ENCODE results near the gene PIEZO2.
A peak's percentile ranks its signal among the peaks of the same experiment; 100 is the strongest.

The PIEZO2 gene

GRCh38 chr18:10893196-10893595, 256.2 kb downstream of the PIEZO2 start:
- no peak overlapping the region for H3K4me3 ChIP-seq (ENCODE audit: low read length)
- DNase-seq (ENCODE audit: low read depth, low spot score): no peak

- DNase-seq (ENCODE audit: low read depth, low spot score): no peak
- H3K4me3 ChIP-seq (ENCODE audit: low read length): no peak overlapping the region
Observed at GRCh38 chr18:10892786-10893185, 256.6 kb downstream of the PIEZO2 start.

GRCh38 chr18:10890022-10890421, 259.3 kb downstream of the PIEZO2 start:
- DNase-seq (ENCODE audit: low read depth, low spot score): no peak
- H3K4me3 ChIP-seq (ENCODE audit: low read length): no peak overlapping the region

GRCh38 chr18:10878703-10879102, 270.7 kb downstream of the PIEZO2 start:
- no peak overlapping the region for H3K4me3 ChIP-seq (ENCODE audit: low read length)
- no peak for DNase-seq (ENCODE audit: low read depth, low spot score)

GRCh38 chr18:10877987-10878386, 271.4 kb downstream of the PIEZO2 start:
- DNase-seq (ENCODE audit: low read depth, low spot score): no peak
- no peak overlapping the region for H3K4me3 ChIP-seq (ENCODE audit: low read length)

- DNase-seq (ENCODE audit: low read depth, low spot score): no peak
- H3K4me3 ChIP-seq (ENCODE audit: low read length): no peak overlapping the region
Observed at GRCh38 chr18:10875811-10876210, 273.6 kb downstream of the PIEZO2 start.

- H3K4me3 ChIP-seq (ENCODE audit: low read length): no peak overlapping the region
- no peak for DNase-seq (ENCODE audit: low read depth, low spot score)
Observed at GRCh38 chr18:10872304-10872703, 277.1 kb downstream of the PIEZO2 start.

- H3K4me3 ChIP-seq (ENCODE audit: low read length): no peak overlapping the region
- DNase-seq (ENCODE audit: low read depth, low spot score): no peak
Observed at GRCh38 chr18:10864722-10865121, 284.6 kb downstream of the PIEZO2 start.

- no peak for DNase-seq (ENCODE audit: low read depth, low spot score)
- no peak overlapping the region for H3K4me3 ChIP-seq (ENCODE audit: low read length)
Observed at GRCh38 chr18:10863026-10863425, 286.3 kb downstream of the PIEZO2 start.

- H3K4me3 ChIP-seq (ENCODE audit: low read length): no peak overlapping the region
- no peak for DNase-seq (ENCODE audit: low read depth, low spot score)
Observed at GRCh38 chr18:10860928-10861327, 288.4 kb downstream of the PIEZO2 start.

GRCh38 chr18:10860382-10860781, 289.0 kb downstream of the PIEZO2 start:
- no peak overlapping the region for H3K4me3 ChIP-seq (ENCODE audit: low read length)
- no peak for DNase-seq (ENCODE audit: low read depth, low spot score)

- no peak for DNase-seq (ENCODE audit: low read depth, low spot score)
- H3K4me3 ChIP-seq (ENCODE audit: low read length): no peak overlapping the region
Observed at GRCh38 chr18:10858477-10858876, 290.9 kb downstream of the PIEZO2 start.

- no peak for DNase-seq (ENCODE audit: low read depth, low spot score)
- H3K4me3 ChIP-seq (ENCODE audit: low read length): no peak overlapping the region
Observed at GRCh38 chr18:10856132-10856531, 293.2 kb downstream of the PIEZO2 start.

- H3K4me3 ChIP-seq (ENCODE audit: low read length): no peak overlapping the region
- DNase-seq (ENCODE audit: low read depth, low spot score): no peak
Observed at GRCh38 chr18:10852385-10853303, 296.7 kb downstream of the PIEZO2 start.

GRCh38 chr18:10851824-10852319, 297.5 kb downstream of the PIEZO2 start:
- DNase-seq (ENCODE audit: low read depth, low spot score): peak; percentile 51
- H3K4me3 ChIP-seq (ENCODE audit: low read length): no peak overlapping the region

- DNase-seq (ENCODE audit: low read depth, low spot score): no peak
- H3K4me3 ChIP-seq (ENCODE audit: low read length): no peak overlapping the region
Observed at GRCh38 chr18:10850840-10851239, 298.5 kb downstream of the PIEZO2 start.

- no peak for DNase-seq (ENCODE audit: low read depth, low spot score)
- H3K4me3 ChIP-seq (ENCODE audit: low read length): no peak overlapping the region
Observed at GRCh38 chr18:10850216-10850615, 299.2 kb downstream of the PIEZO2 start.

GRCh38 chr18:10847907-10848306, 301.5 kb downstream of the PIEZO2 start:
- no peak for DNase-seq (ENCODE audit: low read depth, low spot score)
- no peak overlapping the region for H3K4me3 ChIP-seq (ENCODE audit: low read length)

GRCh38 chr18:10847408-10847790, 302.0 kb downstream of the PIEZO2 start:
- no peak overlapping the region for H3K4me3 ChIP-seq (ENCODE audit: low read length)

GRCh38 chr18:10846657-10847407, 302.5 kb downstream of the PIEZO2 start:
- no peak overlapping the region for H3K4me3 ChIP-seq (ENCODE audit: low read length)
- no peak for DNase-seq (ENCODE audit: low read depth, low spot score)

More at GRCh38 chr18:10847408-10847790, 302.0 kb downstream of the PIEZO2 start:
- no peak for DNase-seq (ENCODE audit: low read depth, low spot score)
